Inflammatory macrophage (primary cell): Measurements from ENCODE around the gene RNF31.
"Not testable (repeated sequence)": the region's sequence is repeated elsewhere in the genome, so short reads cannot be mapped to it uniquely, and the experiment has no call there.

Source experiments
- DNase-seq, 2 donors: peaks; one replicate each; pipeline ENCODE4 v3.0.0-alpha.2; 2020 to 2022

The RNF31 gene

DNA sequence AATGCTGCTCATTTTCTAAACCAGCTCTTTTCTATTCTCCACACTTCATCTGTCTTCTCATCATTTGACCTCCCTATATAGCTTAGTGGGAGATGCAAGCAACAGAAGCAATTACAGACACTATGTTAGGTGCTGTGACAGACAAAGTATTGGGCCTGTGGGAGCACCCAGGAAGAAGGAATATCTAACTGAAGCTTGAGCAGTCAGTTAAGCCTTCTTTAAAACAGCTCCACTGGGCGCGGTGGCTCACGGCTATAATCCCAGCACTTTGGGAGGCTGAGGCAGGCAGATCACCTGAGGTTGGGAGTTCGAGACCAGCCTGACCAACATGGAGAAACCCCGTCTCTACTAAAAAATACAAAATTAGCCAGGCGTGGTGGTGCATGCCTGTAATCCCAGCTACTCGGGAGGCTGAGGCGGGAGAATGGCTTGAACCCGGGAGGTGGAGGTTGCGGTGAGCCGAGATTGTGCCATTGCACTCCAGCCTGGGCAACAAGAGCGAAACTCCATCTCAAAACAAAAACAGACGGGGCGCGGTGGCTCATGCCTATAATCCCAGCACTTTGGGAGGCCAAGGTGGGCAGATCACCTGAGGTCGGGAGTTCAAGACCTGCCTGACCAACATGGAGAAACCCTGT lies 56.1 kb downstream of the RNF31 start:
- not testable (repeated sequence) for DNase-seq

DNA sequence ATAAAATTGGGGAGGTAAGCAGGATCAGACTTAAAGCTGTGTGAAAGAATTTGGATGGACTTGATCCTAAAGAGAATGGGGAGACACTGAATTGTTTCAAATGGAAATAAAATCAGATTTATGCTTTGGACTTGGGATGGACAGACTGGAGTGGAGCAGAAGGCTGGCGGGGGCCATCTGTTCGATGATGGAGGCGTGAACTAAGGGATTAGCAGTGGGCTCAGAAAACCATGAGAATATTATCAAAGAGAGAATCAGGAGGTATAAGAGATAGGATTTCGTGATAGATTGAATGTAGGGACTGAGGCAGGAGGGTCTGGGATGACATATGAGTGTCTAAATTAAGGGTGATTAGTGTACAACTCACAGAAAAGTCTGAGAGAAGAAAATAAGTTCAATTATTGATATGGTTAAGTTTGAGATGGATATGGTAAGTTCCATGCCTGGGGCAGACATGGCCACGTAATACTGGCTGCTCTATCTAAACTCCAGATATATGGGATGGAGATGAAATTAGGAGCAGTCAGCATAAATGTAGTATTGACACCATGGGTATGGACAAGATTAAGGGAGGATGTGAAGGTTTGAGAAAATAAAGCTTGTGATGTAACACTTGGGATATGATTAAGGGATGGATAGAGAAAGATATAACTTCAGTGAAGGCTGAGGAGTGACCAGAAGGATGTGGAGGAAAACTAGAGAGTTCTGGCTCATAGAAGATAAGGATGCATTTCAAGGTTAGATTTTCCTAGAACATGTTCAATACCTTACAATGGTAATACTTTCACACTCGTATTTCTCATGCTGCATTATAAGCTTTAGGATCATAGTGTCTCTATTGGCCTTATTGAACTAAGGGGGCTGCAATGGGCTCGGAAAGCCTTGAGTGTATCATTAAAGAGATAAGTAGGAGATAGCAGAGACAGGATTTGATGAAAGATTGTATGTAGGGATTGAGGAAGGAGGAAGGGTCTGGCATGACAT lies 57.2 kb downstream of the RNF31 start:
- DNase-seq: no peak

DNA sequence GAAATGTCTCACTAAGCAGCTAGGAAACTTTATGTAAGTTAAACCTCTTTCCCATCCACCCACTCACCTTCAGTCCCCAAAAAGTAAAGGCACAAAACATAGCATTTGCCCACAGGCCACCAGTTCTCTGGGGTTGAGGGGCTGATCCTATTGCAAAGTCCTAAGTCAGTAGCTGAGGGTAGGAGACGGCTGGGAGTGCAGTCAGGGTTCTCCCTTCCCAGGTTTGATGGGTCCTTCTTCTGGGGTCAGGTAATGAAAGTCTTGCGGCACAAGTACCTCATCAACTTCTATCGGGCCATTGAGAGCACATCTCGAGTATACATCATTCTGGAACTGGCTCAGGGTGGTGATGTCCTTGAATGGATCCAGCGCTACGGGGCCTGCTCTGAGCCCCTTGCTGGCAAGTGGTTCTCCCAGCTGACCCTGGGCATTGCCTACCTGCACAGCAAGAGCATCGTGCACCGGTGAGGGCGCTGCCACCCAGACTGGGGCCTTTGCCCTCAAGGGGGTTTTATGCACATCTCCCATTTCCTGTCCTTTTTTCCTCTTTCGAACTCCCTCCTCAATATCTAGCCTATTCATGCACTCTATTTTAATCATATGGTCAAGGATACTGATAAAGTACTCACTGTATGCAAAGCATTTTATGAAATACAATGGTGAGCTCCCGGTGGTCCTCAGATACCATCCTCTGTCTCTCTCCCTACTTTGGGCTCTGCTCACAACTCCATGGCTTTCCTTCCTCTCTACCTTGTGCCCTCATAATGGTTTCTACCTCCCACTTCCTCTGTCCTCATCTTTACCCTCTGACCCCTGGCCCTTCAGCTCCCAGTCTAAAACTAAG lies 59.2 kb downstream of the RNF31 start:
- DNase-seq: no peak

- no peak for DNase-seq
These were observed 59.8 kb downstream of the RNF31 start for GRCh38 chr14:24207104-24207551.

DNA sequence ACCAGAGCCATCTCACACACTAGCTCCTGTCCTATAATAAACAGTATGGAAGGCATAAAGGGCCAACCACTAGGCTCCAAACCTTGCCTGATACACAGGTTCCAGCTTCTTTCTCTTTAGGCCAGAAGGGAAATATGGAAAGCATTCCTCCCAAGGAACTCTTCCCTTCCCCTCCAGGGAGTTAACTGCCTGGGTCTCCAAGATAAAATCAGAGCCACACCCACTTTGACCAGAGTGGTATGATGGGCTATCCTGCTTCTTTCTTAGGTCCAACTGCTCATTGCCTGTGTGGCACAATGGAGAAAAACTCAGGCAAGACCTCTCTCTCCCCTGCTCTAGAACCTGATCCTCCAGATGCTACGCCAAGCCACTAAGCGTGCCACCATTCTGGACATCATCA lies 60.3 kb downstream of the RNF31 start:
- no peak for DNase-seq
